GM21526 (cell line): ENCODE data around the gene LENEP.

ENCODE experiments used
- ATAC-seq: cut with Tn5 transposase; IDR thresholded peaks from one replicate; pipeline ENCODE4 v1.9.1; 2021; ENCODE audit warnings: moderate library complexity; ENCODE audit not compliant: unreplicated experiment, low FRiP score

The LENEP gene

DNA sequence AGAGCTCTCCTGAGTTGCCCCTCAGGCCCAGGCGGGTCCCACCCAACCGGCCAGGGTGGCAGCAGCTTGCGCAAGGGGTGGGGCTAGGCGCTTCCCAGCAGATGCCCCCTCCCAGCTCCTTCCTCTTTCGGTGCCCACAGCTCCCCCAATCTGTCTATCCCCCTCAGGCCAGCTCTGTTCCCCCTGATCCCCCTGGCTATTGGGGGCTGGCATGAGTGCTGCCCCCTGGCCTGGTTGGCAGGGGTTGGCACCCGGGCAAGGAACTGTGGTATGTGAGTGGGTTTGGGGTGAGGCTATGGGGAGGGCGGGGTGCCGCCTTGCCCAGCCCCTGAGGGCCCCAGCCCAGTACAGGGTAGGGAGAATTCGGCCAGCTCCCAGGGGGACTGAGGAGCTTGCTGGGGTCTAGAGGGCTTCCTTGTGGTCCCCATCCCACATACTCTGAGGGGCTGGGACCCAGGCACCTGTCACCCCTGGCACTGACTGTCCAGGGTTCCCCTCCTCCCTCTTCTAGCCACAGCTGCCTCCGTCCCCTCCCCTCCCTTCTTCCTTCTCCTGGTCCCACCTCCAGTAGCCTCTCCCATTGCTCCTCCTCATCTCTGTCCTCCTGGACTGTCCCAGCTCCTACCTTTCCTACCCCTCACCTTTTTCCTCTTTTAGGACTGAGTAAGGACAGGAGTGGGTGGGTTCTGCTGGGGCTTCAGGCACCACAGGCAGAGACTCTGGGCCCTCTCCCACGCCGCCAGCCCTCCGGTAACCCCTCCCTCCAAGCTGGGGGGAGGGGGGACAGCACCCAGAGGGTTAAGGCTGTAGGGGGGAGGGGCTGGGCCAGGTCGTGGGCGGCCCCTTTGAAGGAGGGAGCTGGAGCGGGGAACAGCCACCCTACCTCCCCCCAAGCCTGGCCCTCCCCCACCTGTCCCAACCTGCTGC is 14.9 kb downstream of the LENEP start:
- no peak for ATAC-seq

DNA sequence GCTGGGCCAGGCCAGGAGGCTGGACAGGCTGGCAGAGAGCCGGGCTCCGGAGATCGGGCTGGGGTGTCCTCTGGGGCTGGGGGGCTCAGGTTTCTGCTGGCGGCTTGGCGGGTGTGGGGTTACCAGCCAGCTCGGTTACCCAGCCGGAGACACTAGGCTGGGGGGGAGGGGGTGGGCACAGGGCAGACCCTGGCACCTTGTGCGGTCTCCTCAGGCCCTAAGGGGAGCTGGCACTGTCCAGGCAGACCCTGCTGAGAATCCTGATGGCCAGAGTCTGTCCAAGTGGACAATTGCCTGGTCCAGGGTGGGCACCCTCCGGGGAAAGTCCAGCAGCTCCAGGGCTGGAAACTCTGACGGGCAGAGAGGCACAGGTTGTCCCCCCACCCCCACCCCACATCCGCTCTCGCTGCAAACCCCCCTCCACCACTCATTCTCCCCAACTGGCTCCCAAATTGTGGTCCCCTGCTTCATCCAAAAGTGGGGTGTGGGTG is 15.9 kb downstream of the LENEP start:
- no peak for ATAC-seq

DNA sequence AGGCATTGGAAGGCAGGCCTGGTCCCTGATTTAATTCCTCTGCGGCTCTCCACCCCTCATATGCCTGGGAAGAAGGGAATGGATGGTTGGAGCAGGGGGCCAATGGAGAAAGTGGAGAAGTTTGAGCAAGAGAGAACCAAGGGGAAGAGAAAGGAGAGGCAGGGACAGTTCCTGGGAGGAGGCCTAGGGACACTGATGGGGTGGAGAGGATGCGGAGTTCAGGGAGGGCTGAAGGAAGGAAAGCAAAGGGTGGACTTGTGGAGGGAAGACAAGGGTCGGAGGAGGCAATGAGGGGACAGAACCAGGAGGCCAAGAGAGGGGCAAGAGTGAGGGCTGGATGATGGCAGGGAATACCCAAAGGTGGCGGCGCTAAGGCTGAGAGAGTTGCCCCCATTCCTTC is 16.4 kb downstream of the LENEP start:
- ATAC-seq, result no peak

DNA sequence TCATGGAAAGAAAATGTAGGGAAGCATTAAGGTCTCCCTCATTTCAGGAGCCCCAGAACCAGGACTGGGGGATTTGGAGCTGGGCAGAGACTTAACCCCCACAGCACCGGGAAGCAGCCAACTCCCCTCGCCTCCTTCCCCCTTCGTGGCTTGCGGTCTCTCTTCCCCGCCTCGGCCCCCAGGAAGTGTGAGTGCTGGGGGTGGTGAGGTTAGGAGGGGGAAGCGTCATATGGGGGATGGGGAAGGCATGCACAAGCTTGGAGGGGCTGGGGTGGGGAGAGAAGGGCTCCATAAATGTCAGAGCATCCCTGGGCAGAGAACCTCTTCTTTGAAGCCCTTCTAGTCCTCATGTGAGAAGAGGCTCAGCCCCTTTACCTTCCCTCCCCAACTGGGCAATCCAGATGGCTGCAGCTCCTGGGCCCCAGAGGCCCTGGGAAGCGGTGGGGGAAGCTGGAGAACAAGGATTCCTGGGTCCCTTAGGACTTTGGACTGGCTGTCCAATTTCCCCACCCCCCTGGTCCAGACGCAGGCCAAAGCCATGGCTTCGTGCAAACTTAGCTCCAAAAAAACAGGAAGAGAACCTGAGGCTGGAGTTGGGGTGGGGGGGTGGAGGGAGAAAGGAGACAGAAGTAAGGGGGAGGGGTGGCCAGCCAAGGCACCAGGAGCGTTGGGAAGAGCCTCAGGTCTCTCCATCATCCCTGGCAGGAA is 17.0 kb downstream of the LENEP start:
- no peak for ATAC-seq

DNA sequence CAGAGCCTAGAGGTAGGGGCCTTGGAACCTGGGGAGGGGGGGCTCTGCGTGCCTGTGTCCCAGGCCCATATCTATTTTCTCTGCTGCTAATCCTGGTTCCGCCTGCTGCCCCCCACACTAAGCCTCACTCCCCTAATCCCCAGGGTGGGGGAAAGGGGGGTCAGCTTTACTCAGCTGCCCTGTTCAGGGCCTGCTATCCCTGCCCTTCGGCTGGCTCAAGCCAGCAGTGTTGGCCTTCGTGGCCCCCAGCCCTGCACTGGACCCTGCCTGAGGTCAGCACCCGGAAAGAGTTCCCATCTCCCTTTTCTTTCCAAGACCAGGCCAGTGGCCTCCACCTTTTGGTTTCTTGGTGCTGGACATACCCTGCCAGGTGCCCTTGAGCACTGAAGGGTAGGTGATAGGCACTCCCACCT is 17.6 kb downstream of the LENEP start:
- ATAC-seq, result no peak

DNA sequence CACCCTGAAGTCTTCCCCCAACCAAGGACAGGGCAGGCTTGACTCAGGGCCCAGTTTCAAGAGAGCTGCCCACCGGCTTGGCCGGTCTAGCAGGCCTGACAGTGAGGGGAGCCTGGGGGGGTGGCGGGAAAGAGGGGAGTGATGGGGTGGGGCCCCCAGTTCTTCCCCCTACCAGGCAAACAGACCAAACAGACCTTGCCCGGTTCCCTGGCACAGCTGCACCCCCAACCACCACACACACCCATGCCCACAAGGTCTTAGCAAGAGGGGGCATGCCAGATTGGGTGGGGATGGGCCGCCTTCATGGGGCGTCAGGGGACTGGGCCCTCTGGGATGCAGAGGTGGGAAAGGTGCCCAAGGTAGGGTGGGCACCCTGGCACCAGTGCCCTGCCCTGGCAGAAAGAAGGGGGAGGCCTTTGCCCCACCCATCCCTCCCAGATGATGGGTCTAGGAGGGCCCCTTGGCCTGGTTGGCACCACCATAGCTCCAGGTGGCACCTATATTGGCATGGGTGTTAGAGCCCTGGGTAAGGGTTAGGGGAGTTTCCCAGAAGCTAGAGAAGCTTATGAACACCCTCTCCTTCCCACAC is 18.1 kb downstream of the LENEP start:
- no peak for ATAC-seq

DNA sequence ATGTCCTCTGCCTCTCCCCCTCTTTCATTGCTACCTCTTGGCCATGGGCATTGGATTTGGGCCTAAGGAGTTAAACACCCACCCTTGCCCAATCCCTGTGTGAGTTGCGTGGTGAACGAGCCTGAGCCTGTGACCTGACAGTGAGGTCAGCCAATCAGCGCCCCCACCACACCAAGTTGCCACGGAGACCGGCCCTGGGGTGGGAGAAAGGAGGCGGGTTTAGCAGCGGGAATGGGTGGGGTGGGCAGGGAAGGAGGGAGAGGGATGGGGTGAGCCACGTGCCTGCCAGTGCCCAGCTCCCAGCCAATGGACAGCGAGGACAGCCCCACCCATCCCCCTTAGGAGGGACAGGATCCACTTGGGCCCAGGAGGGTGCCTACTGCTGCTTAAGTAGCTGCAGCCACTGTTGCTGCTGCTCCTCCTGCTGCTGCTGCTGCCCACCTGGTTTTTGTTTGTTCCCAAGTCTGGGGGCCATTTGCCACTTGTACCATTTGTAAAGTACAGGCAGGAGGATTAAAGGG is 18.7 kb downstream of the LENEP start:
- no peak for ATAC-seq

DNA sequence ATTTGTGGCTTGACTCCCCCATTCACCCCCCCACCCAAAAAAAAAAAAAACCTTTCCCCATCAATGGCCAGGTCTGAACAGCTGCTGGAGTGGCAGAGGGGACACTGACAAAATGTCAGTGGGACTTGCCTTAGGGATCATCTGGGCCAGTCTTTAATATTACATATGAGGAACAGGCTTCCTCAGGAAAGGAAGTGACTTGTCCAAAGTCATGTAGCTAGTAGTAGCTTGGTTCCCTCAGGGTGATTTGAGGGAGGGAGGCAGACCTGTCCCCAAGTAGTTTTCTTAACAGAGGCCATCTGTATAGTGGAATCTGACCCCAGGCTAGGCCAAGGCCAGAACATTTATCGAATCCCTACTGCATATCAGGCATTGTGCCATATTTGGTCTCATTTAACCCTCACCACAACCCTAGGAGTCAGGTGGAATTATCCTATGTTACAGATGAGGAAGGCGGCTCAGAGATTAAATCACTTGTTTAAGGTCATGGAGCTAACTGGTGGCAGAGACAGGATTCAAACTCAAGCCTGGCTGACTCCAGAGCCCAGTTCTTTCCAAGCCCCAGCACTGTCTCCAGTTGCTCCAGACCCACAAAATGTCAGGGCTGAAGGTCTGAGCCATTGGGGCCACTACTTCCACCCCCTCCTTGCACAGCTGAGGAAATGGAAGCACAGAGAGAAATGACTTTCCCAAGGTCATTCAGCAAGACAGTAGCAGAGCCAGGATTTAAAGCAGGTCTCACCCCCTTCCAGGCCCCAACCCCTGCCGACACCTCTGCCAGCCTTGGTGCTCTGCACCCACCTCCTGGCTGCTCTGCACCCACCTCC is 19.6 kb downstream of the LENEP start:
- no peak for ATAC-seq

DNA sequence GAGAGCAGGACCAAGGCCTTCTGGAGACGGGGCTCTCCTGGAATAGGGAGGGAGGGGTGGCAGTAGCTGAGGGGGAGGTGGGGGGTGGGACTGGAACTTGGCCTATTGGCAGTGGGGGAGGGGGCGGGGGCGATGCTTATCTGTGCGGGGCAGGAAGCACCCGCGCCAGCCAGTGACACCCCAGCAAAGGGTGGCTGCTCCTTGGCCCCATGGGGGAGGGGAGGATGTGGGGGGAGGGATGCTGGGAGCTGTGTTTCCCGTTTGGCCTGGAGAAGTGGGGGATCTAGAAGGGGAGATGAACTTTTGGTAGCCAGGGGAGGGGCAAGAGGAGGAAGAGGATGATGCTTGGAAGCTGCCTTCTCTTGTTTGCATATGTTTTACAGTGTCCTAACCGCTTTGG is 20.2 kb downstream of the LENEP start:
- ATAC-seq, result no peak

DNA sequence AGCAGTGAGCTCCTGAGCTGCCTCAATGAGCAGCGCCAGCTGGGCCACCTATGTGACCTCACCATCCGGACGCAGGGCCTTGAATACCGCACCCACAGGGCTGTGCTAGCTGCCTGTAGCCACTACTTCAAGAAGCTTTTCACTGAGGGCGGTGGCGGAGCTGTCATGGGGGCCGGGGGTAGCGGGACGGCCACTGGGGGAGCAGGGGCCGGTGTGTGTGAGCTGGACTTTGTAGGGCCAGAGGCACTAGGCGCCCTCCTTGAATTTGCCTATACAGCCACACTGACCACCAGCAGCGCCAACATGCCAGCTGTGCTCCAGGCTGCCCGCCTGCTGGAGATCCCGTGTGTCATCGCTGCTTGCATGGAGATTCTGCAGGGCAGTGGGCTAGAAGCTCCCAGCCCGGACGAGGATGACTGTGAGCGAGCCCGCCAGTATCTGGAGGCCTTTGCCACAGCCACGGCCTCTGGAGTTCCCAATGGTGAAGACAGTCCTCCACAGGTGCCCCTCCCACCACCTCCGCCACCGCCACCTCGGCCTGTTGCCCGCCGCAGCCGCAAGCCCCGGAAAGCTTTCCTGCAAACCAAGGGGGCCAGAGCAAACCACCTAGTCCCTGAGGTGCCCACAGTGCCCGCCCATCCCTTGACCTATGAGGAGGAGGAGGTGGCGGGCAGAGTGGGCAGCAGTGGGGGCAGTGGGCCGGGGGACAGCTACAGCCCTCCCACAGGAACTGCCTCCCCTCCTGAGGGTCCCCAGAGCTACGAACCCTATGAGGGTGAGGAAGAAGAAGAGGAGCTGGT is 21.5 kb downstream of the LENEP start:
- no peak for ATAC-seq

DNA sequence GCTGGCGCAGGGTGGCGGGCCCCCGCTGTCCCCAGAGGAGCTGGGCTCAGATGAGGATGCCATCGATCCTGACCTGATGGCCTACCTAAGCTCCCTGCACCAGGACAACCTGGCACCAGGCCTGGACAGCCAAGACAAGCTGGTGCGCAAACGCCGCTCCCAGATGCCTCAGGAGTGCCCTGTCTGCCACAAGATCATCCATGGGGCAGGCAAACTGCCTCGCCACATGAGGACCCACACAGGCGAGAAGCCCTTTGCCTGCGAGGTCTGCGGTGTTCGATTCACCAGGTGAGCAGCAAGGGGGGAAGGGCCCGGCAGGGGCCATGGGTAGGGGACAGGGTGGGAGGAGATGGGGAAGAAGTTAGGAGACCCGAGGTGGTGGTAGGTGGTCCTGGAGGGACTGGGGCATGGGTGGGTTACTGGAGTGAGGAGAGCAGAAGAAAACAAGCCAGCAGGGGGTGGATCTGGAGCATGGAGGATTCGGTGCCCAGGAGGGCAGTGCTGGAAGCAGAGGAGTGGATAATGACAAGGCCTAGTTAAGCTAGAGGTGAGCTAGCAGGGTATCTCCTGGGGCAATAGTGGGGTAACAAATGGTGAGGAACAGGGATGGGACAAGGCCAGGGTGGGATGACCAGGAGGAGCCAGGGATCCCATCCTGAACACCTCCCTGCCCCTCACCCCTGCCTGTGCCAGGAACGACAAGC is 22.3 kb downstream of the LENEP start:
- no peak for ATAC-seq

DNA sequence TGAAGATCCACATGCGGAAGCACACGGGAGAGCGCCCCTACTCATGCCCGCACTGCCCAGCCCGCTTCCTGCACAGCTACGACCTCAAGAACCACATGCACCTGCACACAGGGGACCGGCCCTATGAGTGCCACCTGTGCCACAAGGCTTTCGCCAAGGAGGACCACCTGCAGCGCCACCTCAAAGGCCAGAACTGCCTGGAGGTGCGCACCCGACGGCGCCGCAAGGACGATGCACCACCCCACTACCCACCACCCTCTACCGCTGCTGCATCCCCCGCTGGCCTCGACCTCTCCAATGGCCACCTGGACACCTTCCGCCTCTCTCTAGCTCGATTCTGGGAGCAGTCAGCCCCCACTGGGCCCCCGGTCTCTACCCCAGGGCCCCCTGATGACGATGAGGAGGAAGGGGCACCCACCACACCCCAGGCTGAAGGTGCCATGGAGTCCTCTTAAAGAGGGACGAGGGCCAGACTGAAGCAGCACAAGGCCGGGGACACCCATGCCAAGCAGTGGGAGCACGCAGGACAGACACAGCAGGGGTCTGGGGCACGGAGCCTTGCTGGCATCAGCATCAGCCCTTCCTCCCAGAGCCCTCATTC is 22.9 kb downstream of the LENEP start:
- ATAC-seq, result no peak

DNA sequence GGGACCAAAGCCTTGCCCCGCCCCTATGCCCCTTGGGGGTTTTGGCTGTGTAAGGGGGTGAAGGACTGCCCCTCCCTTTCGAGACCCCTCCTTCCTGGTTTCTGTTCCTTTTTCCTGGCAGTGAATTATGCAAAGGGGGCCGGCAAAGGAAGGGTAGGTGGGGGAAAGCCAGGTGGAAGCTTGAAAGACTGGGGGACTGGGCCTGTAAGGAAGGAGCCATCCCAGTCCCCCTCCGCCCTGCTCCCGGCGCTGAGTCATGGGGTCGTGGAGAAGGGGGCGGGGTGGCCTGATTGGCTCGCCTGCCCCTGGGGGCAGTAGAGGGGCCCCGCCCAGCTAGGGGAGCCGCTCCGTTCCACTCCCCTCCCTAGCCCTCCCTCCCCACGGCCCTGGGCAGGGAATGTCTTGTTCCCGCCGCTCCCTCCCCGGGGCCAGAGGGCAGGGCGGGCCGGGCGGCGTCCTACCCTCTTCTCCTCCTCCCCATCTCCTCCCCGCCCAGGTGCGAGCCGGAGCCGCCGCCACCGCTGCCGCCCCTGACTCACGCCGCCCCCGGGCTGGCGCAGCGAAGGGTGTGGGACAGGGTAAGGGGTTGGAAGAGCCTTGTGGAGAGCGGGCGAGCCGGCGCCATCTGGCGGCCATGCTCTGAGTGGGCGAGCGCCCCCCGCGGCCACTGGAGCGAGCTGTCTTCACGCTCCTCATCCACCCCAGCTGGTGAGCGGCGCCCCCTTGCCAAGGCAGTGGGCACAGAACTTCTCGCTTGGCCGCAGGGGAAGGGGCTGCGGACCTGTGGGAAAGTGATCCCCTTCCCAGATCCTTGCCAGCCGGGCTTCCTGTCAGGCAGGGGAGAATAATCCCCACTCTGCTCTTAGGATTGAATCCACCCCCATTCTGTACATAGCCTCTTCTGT is 23.9 kb downstream of the LENEP start:
- no peak for ATAC-seq

DNA sequence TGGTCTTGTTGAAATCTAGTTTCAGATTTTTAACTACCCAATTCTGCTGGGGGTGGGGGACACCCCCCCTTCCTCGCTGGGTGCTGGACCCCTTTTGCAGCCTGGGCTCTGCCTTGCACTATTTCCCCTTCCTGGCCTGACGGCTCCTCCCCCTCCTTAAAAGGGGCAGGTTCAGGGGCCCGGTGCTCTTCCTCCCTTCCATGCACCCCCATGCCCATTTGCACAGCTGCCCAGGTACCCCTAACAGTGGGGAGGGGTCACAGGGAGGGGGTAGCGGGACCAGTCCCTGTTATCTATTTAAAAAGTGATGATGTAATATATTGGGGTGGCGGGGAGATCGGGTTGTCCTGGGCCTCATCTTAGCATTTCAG is 24.5 kb downstream of the LENEP start:
- no peak for ATAC-seq

DNA sequence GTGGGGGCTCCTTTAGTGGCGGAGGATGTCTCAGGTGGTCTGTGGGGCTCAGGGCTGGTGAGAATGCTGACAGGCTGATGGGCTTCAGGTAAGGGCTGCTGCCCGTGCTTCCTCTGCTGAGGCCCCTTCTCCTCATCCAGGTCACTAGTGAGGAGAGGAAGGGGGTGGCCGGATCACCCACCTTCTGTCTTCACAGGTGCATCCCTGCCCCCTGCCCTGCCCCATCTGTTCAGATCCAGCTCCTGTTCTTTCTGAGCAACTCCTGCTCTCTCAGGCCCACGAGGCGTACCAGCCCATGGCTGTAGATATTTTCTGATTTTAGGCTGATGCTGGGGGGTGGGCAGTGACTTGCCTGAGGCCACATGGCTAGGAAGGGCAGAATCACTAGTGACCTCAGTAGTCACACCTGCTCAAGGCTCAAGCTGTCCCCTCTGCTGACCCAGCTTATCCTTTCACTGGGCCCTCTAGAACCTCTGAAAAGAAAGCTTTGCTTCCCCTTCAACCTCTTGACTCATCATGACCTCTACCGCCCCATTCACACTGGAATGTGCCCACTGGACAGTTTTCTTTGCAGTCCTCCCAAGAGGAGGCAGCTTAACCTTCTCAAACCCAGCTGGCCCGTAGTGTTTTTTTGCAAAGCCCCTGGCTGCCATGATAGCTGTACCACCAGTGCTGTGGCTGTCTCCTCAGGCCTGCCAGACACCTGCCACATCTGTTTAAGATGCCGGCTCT is 25.4 kb downstream of the LENEP start:
- no peak for ATAC-seq

DNA sequence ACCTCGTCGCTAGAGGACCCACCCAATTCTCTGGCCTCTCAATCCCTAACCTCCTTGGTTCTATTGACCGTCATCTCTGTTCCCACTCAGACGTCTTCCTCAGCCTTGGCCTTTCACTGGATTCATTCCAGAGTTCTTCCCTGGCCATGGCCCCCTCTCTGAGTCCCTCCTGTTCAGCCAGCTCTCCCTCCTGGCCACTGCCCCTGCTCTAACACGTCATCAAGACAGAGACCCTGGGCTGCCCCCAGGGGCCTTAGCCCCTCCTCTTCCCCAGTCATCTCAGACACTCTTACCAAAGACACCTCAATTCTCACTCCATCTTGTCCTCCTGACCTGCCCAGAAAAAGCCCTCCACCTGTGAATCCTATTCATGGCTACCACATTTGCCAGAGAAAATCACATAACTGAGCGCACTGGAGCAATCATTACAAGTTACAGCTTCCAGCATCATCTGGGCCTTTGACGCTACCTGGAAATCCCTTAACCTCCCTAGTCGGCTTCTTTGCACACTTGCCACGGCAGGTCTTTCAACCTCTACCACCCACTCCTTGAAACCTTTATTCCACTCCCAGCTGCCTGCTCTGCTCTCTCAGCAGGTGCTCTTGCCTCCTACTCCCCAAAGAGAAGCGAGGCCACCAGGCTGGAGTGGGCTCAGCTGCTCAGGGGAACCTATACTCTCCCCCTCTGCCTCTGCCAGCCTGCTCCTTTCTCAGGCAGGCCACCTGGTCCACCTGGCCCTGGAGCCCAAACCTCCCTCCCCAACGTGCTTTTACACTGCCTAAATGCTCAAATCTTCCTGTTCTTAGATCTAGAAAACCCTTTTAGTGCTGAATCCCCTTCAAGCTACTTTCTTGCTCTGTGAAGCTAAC is 26.2 kb downstream of the LENEP start:
- ATAC-seq, result no peak
